Measurements from ENCODE around the gene OVCA2.

The OVCA2 gene

GRCh38 chr17:2015314-2015713 is 26.5 kb upstream of the OVCA2 start:
- DNase-seq, result no peak

DNA sequence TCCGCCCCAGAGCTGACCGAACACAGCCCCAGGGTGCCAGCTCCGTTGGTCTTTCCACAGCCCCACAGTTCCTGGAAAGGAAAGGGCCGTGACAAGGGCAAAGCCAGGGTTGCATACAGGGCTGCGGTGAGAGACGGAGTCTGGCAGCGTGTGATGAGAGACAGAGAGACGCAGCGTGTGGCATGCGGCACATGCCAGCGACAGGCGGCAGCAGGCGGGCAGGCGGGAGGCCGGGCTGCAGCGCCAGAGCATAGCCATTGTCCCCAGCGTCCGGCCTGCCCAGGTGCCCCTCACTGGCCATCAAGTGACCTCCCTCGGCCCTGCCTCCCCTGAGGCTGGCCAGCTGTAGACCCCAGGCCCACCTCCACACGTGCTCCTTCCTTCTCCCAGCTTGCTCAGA is 25.3 kb upstream of the OVCA2 start:
- no peak for DNase-seq

DNA sequence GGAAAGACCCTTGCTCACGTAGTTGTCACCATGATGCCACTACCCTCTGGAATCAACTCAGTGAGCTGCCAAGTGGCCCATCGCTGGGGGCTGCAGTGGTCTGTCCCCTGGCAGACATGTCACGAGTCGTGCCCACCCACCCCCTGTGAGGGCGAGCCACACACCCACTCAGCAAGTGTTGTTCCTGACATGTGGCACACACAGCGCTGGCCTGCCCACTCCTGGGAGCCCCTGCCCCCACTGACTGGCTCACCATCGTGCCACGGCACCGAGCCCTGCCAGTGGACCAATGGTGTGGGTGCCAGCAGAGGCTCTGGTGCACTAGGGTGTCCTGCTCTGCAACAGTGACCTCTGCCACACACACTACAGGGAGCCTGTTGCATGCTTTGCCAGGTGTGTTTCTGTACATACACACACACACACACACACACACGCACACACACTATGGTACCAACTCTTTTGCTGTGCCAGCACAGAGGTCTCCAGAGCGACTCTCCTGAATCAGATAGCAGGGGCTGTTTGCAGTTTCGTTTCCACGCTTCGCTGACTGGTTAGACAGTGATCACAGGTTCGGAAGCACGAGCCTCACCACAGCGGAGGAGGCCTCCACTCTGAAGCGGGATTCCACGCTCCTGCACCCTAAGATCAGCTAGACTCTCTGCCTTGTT is 24.4 kb upstream of the OVCA2 start:
- DNase-seq, result no peak

GRCh38 chr17:2018716-2019510 is 22.9 kb upstream of the OVCA2 start:
- DNase-seq, result no peak

- DNase-seq, result no peak
Measured at GRCh38 chr17:2019723-2020122, 22.1 kb upstream of the OVCA2 start.

DNA sequence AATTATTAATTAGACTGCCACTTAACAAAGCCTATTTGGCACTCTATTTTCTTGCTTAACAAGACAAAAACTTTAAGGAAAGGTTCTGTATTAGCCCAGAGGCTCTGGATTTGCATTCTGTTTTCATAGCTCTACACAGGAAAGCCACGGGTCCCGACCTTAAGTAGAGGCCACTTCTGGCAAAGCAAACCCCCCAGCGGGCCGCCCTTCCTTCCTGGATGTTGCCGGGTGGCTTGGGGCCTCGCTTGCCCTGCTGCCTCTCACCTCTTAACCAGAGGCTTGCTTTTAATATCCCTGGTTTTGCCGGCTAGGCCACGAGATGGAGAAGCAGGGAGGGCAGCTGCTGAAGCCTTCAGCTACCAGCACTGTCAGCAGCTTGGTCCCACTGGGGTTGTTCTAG is 21.1 kb upstream of the OVCA2 start:
- no peak for DNase-seq

- DNase-seq, result no peak
Measured at GRCh38 chr17:2022647-2023240, 19.1 kb upstream of the OVCA2 start.

- no peak for DNase-seq
Measured at GRCh38 chr17:2023256-2023655, 18.6 kb upstream of the OVCA2 start.

GRCh38 chr17:2023692-2024571 is 17.9 kb upstream of the OVCA2 start:
- peak in 1 of 2 donors; percentile 46 for DNase-seq

DNA sequence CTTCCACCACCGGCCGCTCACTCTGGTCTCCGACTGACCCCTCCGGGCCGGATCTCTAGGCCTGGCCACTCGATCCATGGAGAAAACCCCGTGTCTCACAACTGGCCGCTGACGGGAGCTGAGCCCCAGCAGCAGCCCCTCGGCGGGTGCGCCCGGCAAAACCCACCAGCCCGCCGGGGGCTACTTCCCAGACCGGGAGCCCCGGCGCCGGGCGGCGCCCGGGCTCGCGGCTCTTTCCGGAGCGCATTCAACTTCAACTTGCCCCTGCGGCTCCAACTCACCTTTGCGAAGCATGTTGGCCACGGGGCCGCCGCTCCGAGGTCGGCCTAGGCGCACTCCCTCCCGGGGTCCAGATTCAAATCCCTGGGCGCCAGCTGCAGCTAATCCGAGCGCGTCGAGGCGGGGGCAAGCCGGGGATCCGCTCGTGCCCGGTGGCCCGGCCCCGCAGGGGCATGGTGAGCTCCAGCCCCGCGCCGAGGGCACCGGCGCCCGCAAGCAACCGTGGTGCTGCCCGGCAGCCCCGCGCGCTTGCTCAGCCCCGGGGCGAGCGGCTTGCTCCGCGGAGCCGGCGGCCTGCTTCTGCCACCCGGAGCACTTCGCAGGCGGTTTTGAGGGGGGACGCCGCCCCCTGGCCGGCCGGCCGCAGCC is 17.1 kb upstream of the OVCA2 start:
- DNase-seq, result no peak

DNA sequence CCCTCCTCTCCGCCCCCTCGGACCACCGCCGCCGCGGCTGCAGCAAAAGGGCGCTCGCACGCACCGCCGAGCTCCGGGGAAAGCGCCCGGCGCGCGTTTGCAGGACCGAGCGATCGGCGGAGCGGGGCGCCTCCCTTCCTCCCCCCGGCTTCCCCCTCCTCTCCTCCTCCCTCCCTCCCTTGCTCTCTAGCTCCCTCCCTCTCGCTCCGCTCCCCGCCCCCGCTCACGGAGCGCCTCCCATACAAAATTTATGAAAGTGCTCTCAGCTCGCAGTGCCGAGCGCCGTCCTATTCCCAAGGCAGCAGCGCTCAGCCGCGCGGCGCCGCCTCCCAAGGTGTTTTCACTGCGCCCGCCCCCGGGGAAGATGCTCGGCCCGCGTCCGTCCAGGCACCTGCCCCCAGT is 16.6 kb upstream of the OVCA2 start, which contains the start of gene RTN4RL1:
Gene RTN4RL1, minus strand, starts transcription at position 115 of the 402 bp plus-strand sequence. CDS start 469 bp downstream, outside the sequence.
- DNase-seq, result peak; percentile 68 to 72

GRCh38 chr17:2025622-2026309 is 16.1 kb upstream of the OVCA2 start:
- peak; percentile 44 to 52 for DNase-seq

DNA sequence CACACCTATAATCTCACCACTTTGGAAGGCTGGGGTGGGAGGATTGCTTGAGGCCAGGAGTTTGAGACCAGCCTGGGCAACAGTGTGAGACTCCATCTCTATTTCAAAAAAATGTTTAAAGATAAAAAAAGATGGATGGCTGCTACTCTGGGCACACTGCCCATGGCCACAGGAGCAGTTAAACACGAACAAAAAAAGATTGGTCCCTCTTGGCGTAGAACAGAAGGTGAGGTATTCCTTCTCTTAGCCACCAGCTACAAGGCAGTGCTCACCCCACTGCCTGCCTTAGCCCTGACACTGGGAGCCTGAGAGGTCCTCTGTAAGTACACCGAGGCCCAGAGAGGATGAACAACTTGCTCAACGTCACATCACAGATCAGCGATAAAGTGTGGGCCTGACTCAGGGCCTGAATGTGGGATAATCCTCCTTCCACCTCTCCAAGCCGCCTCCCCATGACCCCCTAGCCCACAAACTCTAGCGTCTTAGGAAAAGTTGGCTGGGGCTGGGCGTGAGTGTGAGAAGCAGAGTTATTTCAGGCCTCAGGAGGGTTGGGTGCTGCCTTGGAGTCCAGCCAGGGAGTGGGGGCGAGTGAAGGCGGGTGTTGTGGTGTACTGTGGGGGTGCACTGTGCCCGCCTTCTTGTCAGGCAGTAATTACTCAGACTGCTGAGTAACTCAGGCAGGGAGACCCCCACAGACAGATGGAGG is 14.1 kb upstream of the OVCA2 start:
- no peak for DNase-seq

DNA sequence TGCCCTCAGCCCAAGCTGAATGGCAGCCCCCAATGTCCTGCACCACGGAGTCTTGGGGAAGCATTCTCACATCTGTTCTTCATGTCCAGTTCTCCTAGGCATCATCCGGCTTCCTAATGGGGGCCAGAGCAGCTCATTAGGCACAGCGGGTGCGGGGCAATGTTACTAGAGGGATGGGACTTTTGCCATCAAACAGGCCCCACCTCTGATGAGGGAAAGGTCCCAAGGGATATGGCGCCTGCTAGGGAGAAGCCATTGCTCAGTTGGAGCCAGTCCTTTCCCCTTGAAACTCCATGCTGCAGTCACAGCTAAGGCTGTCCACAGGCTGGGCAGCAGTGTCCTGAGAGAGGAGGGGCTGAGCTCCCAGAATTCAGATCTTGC is 13.6 kb upstream of the OVCA2 start:
- no peak for DNase-seq

GRCh38 chr17:2028737-2029136 is 13.1 kb upstream of the OVCA2 start:
- DNase-seq, result no peak

DNA sequence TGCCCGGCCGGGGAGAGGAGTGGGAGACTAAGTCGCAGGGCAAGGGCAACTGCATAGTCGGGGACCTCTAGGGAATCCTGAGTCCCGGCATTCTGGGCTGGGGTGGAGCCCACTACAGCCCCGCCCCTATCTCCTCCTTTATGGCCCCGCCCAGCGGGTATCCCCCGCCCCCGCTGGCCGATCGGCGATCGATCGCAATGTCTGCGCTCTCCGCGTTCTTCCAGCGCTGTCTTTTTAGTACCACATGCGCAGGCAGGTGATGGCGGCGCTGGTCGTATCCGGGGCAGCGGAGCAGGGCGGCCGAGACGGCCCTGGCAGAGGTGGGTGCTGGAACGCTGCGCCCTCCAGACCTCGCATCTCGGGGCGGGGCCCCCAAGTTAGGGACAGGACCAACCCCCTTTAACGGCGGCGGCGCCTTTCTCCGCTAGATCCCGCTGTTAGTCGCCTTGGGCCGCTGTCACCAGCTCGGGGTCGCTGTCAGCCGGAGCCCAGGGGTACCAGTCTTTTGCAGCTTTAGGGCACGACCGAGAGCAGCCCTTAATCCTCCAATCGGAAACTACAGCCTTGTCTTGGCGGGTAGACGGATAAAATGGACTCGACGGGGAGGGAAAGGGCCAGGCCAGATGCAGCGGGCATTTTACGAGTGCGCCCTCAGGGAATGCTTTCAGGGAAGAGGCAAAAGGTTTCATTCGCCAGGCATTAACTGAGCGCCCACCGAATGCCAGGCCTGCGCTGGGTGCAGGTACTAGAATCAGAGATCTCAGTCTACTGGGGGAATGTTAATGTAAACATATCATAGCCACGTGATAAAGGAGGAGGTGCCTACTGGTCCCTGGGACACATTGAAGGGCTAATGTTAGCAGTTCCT is 11.7 kb upstream of the OVCA2 start, which contains the start of gene DPH1:
Gene DPH1, plus strand, starts transcription at position 243 of the 868 bp plus-strand sequence. Its CDS starts 17 bp downstream, at position 260.
- peak; percentile 89 to 90 for DNase-seq

- peak in 1 of 2 donors; percentile 56 for DNase-seq
Measured at GRCh38 chr17:2030779-2031163, 11.1 kb upstream of the OVCA2 start.

DNA sequence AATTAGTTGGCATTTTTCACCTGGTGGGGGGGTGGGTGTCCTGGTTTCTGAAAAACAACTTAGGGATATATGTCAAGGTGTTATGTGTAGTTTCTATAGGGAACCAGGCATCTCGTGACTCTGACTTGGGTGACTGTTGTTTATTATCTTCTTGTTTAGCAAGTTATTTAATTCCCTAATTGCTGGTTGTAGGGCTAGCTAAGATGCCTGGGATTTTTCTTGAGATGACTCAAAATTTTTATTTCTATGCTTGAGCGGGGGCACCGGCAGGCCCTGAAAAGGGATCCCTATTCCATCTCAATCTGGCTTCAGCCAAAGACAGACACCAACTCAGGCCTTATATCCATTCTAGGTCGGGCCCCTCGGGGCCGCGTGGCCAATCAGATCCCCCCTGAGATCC is 8.7 kb upstream of the OVCA2 start:
- no peak for DNase-seq

GRCh38 chr17:2034157-2034556 is 7.7 kb upstream of the OVCA2 start:
- no peak for DNase-seq

Data from stimulated activated CD4-positive, alpha-beta T cell treated with anti-CD3 and anti-CD28 coated beads, Interleukin-2, amount 100 ng/mL, for 24 hours (primary cell).